Stomach (tissue), 9 donors: ENCODE results near the gene MYL7. TPM values are rescaled to one million over a fixed set of nuclear protein-coding genes. Genes with fewer than 3 reads are reported as not detected.

Experiments used
- DNase-seq, 2 donors: peaks; one replicate each; pipeline versions ENCODE4 v3.0.0 to v3.0.0-alpha.2; 2013 to 2019
- H3K27ac ChIP-seq, 5 donors: fragments of 200-600 bp in 4 of 5; sonication (generic) in 4 of 5; one replicate each; pipeline ENCODE4 v1.5.1; 2013 to 2019; ENCODE audit warnings: mild to moderate bottlenecking in 1 of 5, moderate library complexity in 1 of 5
- H3K27me3 ChIP-seq, 3 donors: fragments of 200-600 bp; sonication (generic); one replicate each; pipeline ENCODE4 v1.5.1; 2017 to 2019; ENCODE audit warnings: mixed run types in 1 of 3
- H3K36me3 ChIP-seq, 4 donors: fragments of 200-600 bp; sonication (generic); 1 replicate in 3 of 4; 2 replicates in 1 of 4; pipeline ENCODE4 v1.5.1; 2016 to 2019
- H3K4me1 ChIP-seq, 4 donors: fragments of 200-600 bp; sonication (generic); one replicate each; pipeline ENCODE4 v1.5.1; 2016 to 2019
- H3K4me3 ChIP-seq, 4 donors: fragments of 200-600 bp; sonication (generic) in 3 of 4; one replicate each; pipeline ENCODE4 v1.5.1; 2016 to 2019; ENCODE audit warnings: mild to moderate bottlenecking in 1 of 4
- H3K9me3 ChIP-seq, 4 donors: fragments of 200-600 bp; sonication (generic); one replicate each; pipeline ENCODE4 v1.5.1; 2016 to 2019
- CTCF ChIP-seq, 7 experiments: fragments of 450-650 bp in 4 of 7; fragments of 200-600 bp in 3 of 7; sonication (generic) in 3 of 7; IDR thresholded peaks; one replicate each; pipeline ENCODE4 v1.5.1; 2016 to 2019; ENCODE audit warnings: antibody characterized with exemption in 7 of 7, control low read depth in 2 of 7, mild to moderate bottlenecking in 1 of 7
- EP300 ChIP-seq: sonication (generic); formaldehyde crosslinking; IDR thresholded peaks from one replicate; pipeline ENCODE4 v1.6.1; 2017; ENCODE audit warnings: antibody characterized with exemption
- POLR2A ChIP-seq, 4 donors: fragments of 450-650 bp; IDR thresholded peaks; one replicate each; pipeline ENCODE4 v1.6.1; 2016; ENCODE audit warnings: antibody characterized with exemption in 4 of 4, control low read depth in 2 of 4, mild to moderate bottlenecking in 1 of 4, moderate library complexity in 1 of 4
- POLR2AphosphoS5 ChIP-seq, 3 donors: sonication (generic); formaldehyde crosslinking; IDR thresholded peaks; one replicate each; pipeline ENCODE4 v1.6.1; 2016; ENCODE audit warnings: antibody characterized with exemption in 3 of 3
- WGBS, 5 donors: extraction: QIAGEN DNeasy Blood & Tissue Kit in 3 of 5; methylation state at CpG; one replicate each; pipeline versions ENCODE4 v1.1.5 to v1.1.7; 2013 to 2018; 5-methylcytosine and 5-hydroxymethylcytosine counted together
- intact Hi-C: fragments of 100-400 bp; cut with DNase I; formaldehyde crosslinking; loops from one replicate; pipeline ENCODE4 v1.15.1; 2023; ENCODE audit warnings: low total_unique reads
- polyA plus RNA-seq, 3 donors: library from polyadenylated mRNA; stranded (reverse); fragments of 200-250 nt; gene quantifications; one replicate each; pipeline ENCODE4 v1.2.3, GENCODE V29; 2013
- total RNA-seq, 5 donors: library from RNA; depleted of rRNA; stranded (reverse); fragments of >200 nt; gene quantifications; one replicate each; pipeline versions ENCODE4 v1.1.0 to v1.2.3, GENCODE V29; 2014 to 2016
- donor health status: healthy with polysubstance abuse.
- donor health status: Bipolar disorder and iron deficiency.
- donor health status: healthy.

MYL7 gene
- total and polyA plus RNA-seq, 8 donors = 2.2 TPM; not detected in 7

DNA sequence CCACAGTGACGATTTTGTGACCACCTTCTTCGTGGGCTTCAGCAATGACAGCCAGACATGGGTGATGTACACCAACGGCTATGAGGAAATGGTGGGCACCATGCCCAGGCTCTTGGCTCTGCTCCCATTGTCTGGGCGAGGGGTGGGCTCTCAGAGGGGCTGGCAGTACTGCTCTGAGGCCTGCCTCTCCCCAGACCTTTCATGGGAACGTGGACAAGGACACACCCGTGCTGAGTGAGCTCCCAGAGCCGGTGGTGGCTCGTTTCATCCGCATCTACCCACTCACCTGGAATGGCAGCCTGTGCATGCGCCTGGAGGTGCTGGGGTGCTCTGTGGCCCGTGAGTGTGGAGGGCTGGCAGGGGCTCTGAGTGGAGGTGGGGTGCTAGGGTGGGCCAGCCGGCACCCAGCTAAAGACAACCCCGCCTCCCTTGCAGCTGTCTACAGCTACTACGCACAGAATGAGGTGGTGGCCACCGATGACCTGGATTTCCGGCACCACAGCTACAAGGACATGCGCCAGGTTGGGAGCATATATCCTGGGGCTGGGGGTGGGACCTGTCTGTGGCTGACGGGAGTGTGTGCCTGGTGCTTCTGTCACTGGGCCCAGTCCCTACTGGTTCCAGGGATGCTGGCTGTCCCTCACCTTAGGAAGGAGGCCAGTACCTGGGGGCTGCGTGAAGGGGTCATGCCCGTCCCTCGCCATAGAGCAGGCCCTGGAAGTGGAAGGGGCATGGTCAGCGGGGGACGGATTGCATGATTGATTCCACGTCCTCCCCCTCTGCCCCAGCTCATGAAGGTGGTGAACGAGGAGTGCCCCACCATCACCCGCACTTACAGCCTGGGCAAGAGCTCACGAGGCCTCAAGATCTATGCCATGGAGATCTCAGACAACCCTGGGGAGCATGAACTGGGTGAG is 30.2 kb downstream of the MYL7 start:
- Histone ChIP-seq H3K27ac (peak overlapping the region in 1 of 5 donors; percentile 34), H3K9me3 (no peaks in the 10 kb centered on the region), H3K4me1 (peaks cover under 1 to 40% (median 17%) of the 10 kb centered on the region in 4 donors), H3K4me3 (no peak overlapping the region), H3K36me3 (peaks cover 4 to 93% (median 85%) of the 10 kb centered on the region in 4 donors), H3K27me3 (peaks cover 0 to 8% (median 0%) of the 10 kb centered on the region in 3 donors)
- no peak for TF ChIP-seq EP300
- TF ChIP-seq POLR2AphosphoS5 (IDR thresholded peaks at IDR 0.05) = no peak
- no peak for TF ChIP-seq POLR2A (IDR thresholded peaks at IDR 0.05)
- TF ChIP-seq CTCF (IDR thresholded peaks at IDR 0.05) = no peak
- 64 to 75% (median 71%) methylated on average over 25 to 27 of the region's 27 CpGs for WGBS, 5 donors
- intact Hi-C loops = no loop called here
- peak in 1 of 2 donors; percentile 59 for DNase-seq

DNA sequence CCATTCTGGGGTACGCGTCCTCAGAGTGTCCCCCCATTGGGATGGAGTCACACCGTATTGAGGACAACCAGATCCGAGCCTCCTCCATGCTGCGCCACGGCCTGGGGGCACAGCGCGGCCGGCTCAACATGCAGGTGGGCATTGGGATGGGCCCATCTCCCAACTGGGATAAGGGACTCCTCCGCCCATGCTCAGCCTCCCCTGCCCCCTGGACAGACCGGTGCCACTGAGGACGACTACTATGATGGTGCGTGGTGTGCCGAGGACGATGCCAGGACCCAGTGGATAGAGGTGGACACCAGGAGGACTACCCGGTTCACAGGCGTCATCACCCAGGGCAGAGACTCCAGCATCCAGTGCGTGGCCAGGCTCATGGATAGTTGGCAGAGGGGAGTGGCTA is 31.1 kb downstream of the MYL7 start:
- Histone ChIP-seq H3K4me1 (peaks cover 5 to 46% (median 25%) of the 10 kb centered on the region in 4 donors), H3K27ac (peak overlapping the region in 2 of 5 donors; percentile 12 to 37), H3K4me3 (no peak overlapping the region), H3K36me3 (peaks cover 0 to 83% (median 75%) of the 10 kb centered on the region in 4 donors), H3K27me3 (peaks cover 0 to 18% (median 6%) of the 10 kb centered on the region in 3 donors), H3K9me3 (no peaks in the 10 kb centered on the region)
- WGBS, 5 donors = 92 to 94% (median 93%) methylated on average over 16 to 18 of the region's 18 CpGs
- intact Hi-C loops = no loop called here
- TF ChIP-seq CTCF (IDR thresholded peaks at IDR 0.05) (no peak), POLR2A (IDR thresholded peaks at IDR 0.05) (no peak), POLR2AphosphoS5 (IDR thresholded peaks at IDR 0.05) (no peak), EP300 (no peak)
- no peak for DNase-seq

GRCh38 chr7:44108768-44109750 is 32.1 kb downstream of the MYL7 start:
- intact Hi-C loops = no loop called here
- Histone ChIP-seq H3K4me1 (peaks cover 5 to 55% (median 32%) of the 10 kb centered on the region in 4 donors), H3K27me3 (peaks cover 0 to 27% (median 16%) of the 10 kb centered on the region in 3 donors), H3K9me3 (no peaks in the 10 kb centered on the region), H3K36me3 (peaks cover 0 to 74% (median 66%) of the 10 kb centered on the region in 4 donors), H3K27ac (peak overlapping the region in 3 of 5 donors; percentile 23 to 93 (median 37)), H3K4me3 (no peak overlapping the region)
- DNase-seq = no peak
- TF ChIP-seq EP300 (no peak), POLR2A (IDR thresholded peaks at IDR 0.05) (no peak), CTCF (IDR thresholded peaks at IDR 0.05) (no peak), POLR2AphosphoS5 (IDR thresholded peaks at IDR 0.05) (no peak)
- WGBS, 5 donors = 83 to 88% (median 84%) methylated on average over 16 to 21 of the region's 21 CpGs
